Occipital lobe (tissue), 2 donors: ENCODE measurements around the gene GSTCD. TPM values are rescaled to one million over a fixed set of nuclear protein-coding genes. Genes with fewer than 3 reads are reported as not detected.
A peak's percentile ranks its signal among the peaks of the same experiment; 100 is the strongest.
"Not testable (repeated sequence)": the region's sequence is repeated elsewhere in the genome, so short reads cannot be mapped to it uniquely, and the experiment has no call there.

ENCODE experiments used
- DNase-seq: peaks from one replicate; lab custom pipeline; 2025; lab: John Stamatoyannopoulos, UW
- total RNA-seq: library from RNA; depleted of rRNA; stranded (reverse); fragments of >200 nt; gene quantifications from one replicate; pipeline ENCODE4 v1.2.3, GENCODE V29; 2014

GSTCD gene, protein sequence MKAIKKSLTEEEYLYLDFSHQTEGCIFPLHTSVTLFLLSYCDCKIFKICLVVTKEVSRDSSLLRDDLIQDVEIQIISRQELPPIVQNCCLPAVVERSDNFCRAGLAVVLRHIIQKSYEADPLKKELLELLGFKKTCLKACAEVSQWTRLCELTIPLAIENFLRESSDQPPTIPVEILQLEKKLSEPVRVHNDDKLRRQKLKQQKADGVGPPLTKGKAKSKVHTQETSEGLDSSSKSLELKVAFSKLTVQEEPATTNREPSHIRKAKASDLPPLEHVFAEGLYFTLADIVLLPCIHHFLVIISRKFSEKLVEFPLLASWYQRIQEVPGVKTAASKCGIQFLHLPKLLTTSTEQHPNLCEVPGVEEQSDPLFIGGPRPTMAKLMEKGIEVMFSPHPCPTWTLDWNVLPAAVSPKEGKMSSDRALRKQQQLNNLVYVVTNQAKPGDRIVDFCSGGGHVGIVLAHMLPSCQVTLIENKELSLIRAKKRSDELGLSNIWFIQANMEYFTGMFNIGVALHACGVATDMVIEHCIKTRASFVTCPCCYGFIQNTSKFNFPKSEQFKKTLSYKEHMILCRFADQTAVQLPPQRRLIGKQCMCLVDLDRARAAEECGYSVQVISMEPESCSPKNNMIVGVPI
- 29.5 TPM for total RNA-seq

GRCh38 chr4:105708181-105709080 lies at the start of gene GSTCD, which contains the start of gene INTS12:
Gene GSTCD (plus strand): TSS chr4:105708784. CDS start chr4:105717614, 8,830 bp downstream.
Gene INTS12 (minus strand): TSS chr4:105708689. CDS start chr4:105700005, 8,684 bp downstream.
- DNase-seq = peak; percentile 89

DNA sequence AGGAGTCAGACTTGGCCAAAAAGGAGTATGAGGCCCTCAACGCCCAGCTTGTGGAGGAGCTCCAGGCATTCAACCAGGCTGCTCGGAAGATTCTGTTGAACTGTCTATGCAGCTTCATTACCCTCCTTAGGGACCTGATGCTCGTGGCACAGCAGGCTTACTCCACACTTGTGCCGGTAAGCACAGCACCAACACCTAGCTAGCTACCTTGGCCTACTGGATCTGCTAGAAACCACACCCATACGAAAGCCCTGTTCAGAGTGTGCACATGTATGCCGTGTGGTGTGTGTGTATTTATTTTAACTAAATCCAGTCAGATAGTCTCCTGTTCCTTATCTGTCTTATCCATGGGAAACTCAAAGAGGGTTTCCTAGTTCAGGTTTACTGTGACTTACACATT lies 49.4 kb upstream of the GSTCD start:
- no peak for DNase-seq

GRCh38 chr4:105661028-105661427 lies 47.6 kb upstream of the GSTCD start:
- no peak for DNase-seq

GRCh38 chr4:105662935-105663675 lies 45.5 kb upstream of the GSTCD start:
- DNase-seq = no peak

- no peak for DNase-seq
These were observed 41.9 kb upstream of the GSTCD start for GRCh38 chr4:105666693-105667092.

DNA sequence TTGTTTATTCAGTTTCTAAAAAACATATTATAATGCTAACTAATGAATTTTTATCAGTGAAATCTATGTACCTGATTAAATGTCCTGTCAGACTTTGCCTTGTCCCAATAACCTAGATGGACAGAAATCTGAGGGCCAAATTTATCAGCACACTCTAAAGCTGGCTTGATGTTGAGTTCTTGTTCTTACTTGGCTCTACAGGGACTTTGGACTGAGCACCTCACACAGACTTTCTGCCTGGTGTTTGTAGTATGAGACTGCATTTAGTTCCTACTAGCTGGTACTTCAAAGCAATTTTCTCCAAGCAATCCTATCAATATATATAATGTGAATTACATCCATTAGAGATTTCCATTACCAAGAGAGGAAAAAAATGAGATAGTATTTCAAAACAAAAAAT lies 37.9 kb upstream of the GSTCD start:
- DNase-seq = no peak

DNA sequence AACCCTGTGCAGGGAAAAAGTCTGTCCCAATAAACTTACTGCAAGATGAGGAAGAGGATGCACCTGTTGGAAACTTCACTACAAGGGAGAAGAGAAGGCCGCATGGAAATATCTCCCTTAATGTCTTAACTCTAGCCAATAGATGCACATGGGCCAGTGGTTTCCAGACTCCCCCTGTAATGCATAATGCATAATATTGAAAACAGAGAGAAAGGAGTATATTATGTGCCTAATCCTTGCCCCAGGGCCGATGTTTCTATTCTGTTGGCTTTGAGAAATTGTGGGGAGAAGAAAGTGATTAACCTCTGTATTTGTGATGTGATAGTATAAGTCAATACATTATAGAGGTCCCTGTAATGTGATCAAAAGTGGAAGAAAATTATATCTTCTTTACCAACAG lies 37.3 kb upstream of the GSTCD start:
- DNase-seq = no peak

DNA sequence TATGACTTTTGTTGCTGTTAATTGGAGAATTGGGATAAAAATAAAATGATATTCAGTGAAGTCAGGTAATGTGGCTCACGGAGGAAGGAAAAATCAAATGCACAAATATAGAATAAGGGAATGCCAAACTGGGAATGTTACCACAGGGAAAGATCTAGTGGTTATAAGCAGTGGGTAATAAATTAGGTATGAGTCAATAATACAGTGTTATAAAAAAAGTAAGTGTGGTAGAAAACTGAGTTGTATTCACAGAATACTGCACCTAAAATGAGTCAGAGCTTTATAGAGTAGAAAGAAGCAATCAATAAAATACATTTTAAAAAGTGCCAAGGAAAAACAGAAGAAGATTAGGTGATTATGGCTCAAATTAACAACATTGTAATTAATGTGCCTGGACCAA lies 34.6 kb upstream of the GSTCD start:
- no peak for DNase-seq

- no peak for DNase-seq
These were observed 30.9 kb upstream of the GSTCD start for GRCh38 chr4:105677709-105678108.

DNA sequence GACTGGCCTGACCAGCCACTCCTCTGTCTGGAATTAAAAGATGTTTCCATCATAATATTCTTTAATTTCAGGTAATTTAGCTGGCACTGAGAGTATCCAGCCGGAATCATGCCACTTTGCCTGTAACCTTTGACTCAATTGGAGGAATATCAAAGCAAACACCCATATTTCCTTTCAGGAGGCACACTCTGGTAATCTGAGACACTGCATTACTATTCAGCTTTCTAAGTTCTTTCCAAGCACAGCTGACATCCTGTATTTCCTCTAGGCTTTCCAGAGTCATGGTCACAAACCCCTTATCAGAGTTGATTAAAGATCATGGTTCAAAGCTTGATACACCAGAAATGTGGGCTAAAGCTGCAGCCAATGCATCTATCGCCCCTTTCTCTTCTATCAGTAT lies 29.4 kb upstream of the GSTCD start:
- no peak for DNase-seq

DNA sequence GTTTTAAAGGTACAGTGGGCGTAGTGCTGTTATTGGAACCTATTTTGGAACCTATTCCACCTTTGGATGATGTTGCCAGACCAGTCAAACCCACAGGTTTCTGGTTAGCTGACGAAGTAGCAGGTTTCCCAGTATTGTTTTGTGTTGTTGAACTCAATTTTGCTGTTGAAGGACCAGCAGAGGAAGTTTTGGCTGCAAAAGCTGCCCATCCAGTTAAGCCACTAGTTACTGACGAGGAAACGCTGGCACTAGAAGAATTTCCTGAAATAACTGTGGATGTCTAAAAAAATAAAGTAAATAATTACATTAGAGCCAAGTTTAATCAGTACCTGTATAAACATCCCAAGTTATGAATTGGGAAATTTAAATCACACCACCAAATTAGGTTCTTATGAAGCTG lies 25.5 kb upstream of the GSTCD start:
- no peak for DNase-seq

GRCh38 chr4:105686571-105686970 lies 22.0 kb upstream of the GSTCD start:
- DNase-seq = no peak

DNA sequence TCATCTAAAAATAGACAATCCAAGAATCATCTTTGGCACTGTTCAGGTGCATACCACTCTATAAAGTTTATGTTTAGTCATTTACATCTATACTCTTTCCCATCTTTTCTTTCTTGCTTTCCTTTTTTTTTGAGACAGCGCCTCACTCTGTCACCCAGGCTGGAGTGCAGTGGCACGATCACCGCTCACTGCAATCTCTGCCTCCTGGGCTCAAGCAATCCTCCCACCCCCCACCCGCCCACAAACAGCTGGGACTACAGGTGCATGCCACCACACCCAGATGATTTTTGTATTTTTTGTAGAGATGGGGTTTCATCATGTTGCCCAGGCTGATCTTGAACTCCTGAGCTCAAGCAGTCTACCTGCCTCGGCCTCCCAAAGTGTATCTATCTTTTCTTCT lies 13.8 kb upstream of the GSTCD start:
- not testable (repeated sequence) for DNase-seq

DNA sequence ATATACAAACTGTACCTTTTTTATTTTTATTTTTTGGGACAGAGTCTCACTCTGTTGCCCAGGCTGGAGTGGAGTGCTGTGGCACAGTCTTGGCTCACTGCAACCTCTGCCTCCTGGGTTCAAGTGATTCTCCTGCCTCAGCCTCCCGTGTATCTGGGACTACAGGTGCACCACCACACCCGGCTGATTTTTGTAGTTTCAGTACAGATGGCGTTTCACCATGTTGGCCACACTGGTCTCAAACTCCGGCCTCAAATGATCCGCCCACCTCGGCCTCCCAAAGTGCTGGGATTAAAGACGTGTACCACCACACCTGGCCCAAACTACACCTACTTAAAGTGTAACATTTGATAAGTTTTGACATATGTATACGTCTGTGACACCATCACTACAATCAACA lies 12.8 kb upstream of the GSTCD start:
- DNase-seq = not testable (repeated sequence)

GRCh38 chr4:105698607-105699006 lies 10.0 kb upstream of the GSTCD start:
- DNase-seq = no peak

GRCh38 chr4:105707782-105708180 lies 803 bp upstream of the GSTCD start:
- DNase-seq = no peak

GRCh38 chr4:105709081-105709450 lies 482 bp downstream of the GSTCD start:
- DNase-seq = no peak

GRCh38 chr4:105710012-105710600 lies 1.5 kb downstream of the GSTCD start:
- DNase-seq = no peak

DNA sequence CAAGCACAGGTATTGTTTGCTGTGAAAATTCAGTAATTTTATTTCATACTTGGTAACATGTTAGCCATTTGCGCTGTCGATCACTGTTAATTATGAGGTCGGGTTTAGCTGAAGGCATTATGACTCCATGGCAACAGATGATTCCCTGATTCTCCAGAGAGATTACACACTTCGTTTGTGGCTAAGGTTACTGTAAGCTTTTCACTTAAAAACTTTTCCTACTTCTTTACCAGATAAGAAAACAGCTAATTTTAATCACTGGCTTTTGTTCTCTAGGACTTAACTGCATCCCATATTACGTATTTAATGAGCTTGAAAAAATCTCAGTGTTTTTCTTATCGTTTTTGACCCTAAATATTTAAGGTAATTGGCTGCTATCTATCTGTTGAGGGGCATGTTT lies 2.1 kb downstream of the GSTCD start:
- DNase-seq = no peak

DNA sequence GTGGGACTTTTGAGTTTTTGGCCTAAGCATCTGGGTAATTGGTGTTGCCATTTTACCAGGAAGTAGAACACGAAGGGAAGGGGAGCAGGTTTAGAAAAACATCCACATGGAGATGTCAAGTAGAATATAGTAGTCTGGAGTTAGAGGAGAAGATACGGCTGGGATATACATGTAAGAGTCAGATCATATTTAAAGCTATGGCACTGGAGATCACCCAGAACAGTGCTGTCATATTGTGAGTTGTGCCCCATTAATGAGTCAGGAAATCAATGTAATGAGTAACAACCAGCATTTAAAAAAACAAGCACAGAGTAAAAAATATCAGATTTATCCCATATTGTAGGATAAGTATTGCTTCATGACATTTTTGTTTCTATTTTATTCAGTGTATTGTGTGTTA lies 4.2 kb downstream of the GSTCD start:
- DNase-seq = no peak

DNA sequence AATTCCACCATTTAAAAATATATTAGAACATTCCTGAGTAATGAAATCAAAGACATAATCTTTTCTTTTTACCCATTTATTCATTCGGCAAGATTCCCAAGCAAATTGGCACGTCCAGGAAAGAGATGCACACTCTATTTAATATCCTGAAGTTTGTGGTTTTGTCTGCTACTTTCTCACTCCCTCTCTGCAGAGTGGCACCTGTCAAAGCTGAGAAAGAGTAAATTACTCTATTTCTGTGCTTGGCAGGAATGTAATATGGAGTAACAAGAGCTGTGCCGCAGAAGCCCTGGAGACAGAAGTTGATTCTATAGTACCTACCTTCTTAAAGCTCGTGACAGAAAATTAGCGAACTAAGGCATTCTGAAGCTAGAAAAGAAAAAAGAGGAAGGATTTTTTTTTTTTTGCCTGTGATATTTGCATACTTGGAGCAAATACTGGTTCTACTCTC lies 5.5 kb downstream of the GSTCD start:
- DNase-seq = no peak
